H9 (cell line): ENCODE results near the gene F9. TPM values are rescaled to one million over a fixed set of nuclear protein-coding genes. Genes with fewer than 3 reads are reported as not detected.

Source experiments
- DNase-seq: peaks from one replicate; pipeline ENCODE4 v3.0.0-alpha.2; 2017
- H2AFZ ChIP-seq: one replicate; pipeline ENCODE4 v1.6.1; 2013; ENCODE audit warnings: mild to moderate bottlenecking, low read length, control low read depth, moderate library complexity
- H2AK5ac ChIP-seq: 2 replicates; pipeline ENCODE4 v1.6.1; 2013; ENCODE audit warnings: low read length, control low read depth, mixed read lengths; ENCODE audit not compliant: insufficient read length
- H2BK120ac ChIP-seq: one replicate; pipeline ENCODE4 v1.6.1; 2013; ENCODE audit warnings: low read depth, mild to moderate bottlenecking, low read length, control low read depth, inconsistent platforms; ENCODE audit not compliant: poor library complexity, severe bottlenecking
- H2BK12ac ChIP-seq: 2 replicates; pipeline ENCODE4 v1.6.1; 2013; ENCODE audit warnings: low read length, control low read depth, mixed read lengths, low read depth; ENCODE audit not compliant: insufficient read length
- H2BK15ac ChIP-seq: 2 replicates; pipeline ENCODE4 v1.6.1; 2013; ENCODE audit warnings: low read depth, low read length, control low read depth
- H2BK20ac ChIP-seq: one replicate; pipeline ENCODE4 v1.6.1; 2013; ENCODE audit warnings: low read depth, mild to moderate bottlenecking, low read length, control low read depth, inconsistent platforms; ENCODE audit not compliant: poor library complexity, severe bottlenecking
- H2BK5ac ChIP-seq: 2 replicates; pipeline ENCODE4 v1.6.1; 2013; ENCODE audit warnings: low read length, control low read depth, mixed read lengths; ENCODE audit not compliant: insufficient read length
- H3K14ac ChIP-seq: 2 replicates; pipeline ENCODE4 v1.6.1; 2013; ENCODE audit warnings: low read length, control low read depth; ENCODE audit not compliant: insufficient read depth
- H3K18ac ChIP-seq: 2 replicates; pipeline ENCODE4 v1.6.1; 2013; ENCODE audit warnings: low read depth, mild to moderate bottlenecking, mixed read lengths, low read length, control low read depth; ENCODE audit not compliant: insufficient read length
- H3K23ac ChIP-seq: 2 replicates; pipeline ENCODE4 v1.6.1; 2013; ENCODE audit warnings: low read length, control low read depth, mixed read lengths, low read depth; ENCODE audit not compliant: insufficient read length
- H3K23me2 ChIP-seq: 2 replicates; pipeline ENCODE4 v1.6.1; 2013; ENCODE audit warnings: low read depth, mild to moderate bottlenecking, mixed read lengths, low read length, control low read depth; ENCODE audit not compliant: insufficient read length, poor library complexity, severe bottlenecking
- H3K27ac ChIP-seq: 2 replicates; pipeline ENCODE4 v1.5.1; 2013; ENCODE audit warnings: low read length, control low read depth, mixed read lengths, low read depth; ENCODE audit not compliant: insufficient read length
- H3K27me3 ChIP-seq: 2 replicates; pipeline ENCODE4 v1.6.1; 2013; ENCODE audit warnings: low read length, control low read depth, inconsistent platforms; ENCODE audit not compliant: insufficient read depth
- H3K4ac ChIP-seq: 2 replicates; pipeline ENCODE4 v1.6.1; 2013; ENCODE audit warnings: low read depth, mild to moderate bottlenecking, control low read depth, inconsistent platforms, low read length, moderate library complexity
- H3K4me1 ChIP-seq: 2 replicates; pipeline ENCODE4 v1.6.1; 2013; ENCODE audit warnings: low read length, control low read depth, inconsistent platforms; ENCODE audit not compliant: insufficient read depth
- H3K4me2 ChIP-seq: 2 replicates; pipeline ENCODE4 v1.6.1; 2013; ENCODE audit warnings: low read length, control low read depth, mixed read lengths; ENCODE audit not compliant: insufficient read length, insufficient read depth
- H3K56ac ChIP-seq: 2 replicates; pipeline ENCODE4 v1.6.1; 2013; ENCODE audit warnings: low read depth, mild to moderate bottlenecking, mixed read lengths, low read length, control low read depth; ENCODE audit not compliant: insufficient read length
- H3K79me1 ChIP-seq: 2 replicates; pipeline ENCODE4 v1.6.1; 2013; ENCODE audit warnings: low read depth, mild to moderate bottlenecking, moderate library complexity, low read length, control low read depth, inconsistent platforms; ENCODE audit not compliant: insufficient read depth, poor library complexity, severe bottlenecking
- H3K79me2 ChIP-seq: 2 replicates; pipeline ENCODE4 v1.6.1; 2013; ENCODE audit warnings: low read length, control low read depth, inconsistent platforms; ENCODE audit not compliant: insufficient read depth
- H3K9ac ChIP-seq: 2 replicates; pipeline ENCODE4 v1.6.1; 2013; ENCODE audit warnings: low read length, control low read depth, mixed read lengths; ENCODE audit not compliant: insufficient read length; ENCODE audit errors: extremely low read depth
- H3K9me3 ChIP-seq: one replicate; pipeline ENCODE4 v1.6.1; 2013; ENCODE audit warnings: low read depth, low read length, inconsistent platforms; ENCODE audit not compliant: control insufficient read depth
- H3T11ph ChIP-seq: one replicate; pipeline ENCODE4 v1.6.1; 2013; ENCODE audit warnings: mild to moderate bottlenecking, low read length, control low read depth, inconsistent platforms
- H4K20me1 ChIP-seq: one replicate; pipeline ENCODE4 v1.6.1; 2013; ENCODE audit not compliant: control insufficient read depth, insufficient read length, insufficient read depth
- H4K5ac ChIP-seq: 2 replicates; pipeline ENCODE4 v1.6.1; 2013; ENCODE audit warnings: low read depth, mild to moderate bottlenecking, mixed read lengths, low read length, control low read depth; ENCODE audit not compliant: insufficient read length
- H4K8ac ChIP-seq: replicated peaks from 2 replicates; pipeline ENCODE4 v1.6.1; 2013; ENCODE audit warnings: low read length, control low read depth, mixed read lengths, low read depth; ENCODE audit not compliant: insufficient read length
- H4K91ac ChIP-seq: 2 replicates; pipeline ENCODE4 v1.6.1; 2013; ENCODE audit warnings: low read depth, mild to moderate bottlenecking, moderate library complexity, mixed read lengths, low read length, control low read depth; ENCODE audit not compliant: insufficient read length
- H3K27ac Mint-ChIP-seq, 3 experiments: 2 replicates in 2 of 3; 3 replicates in 1 of 3; pipeline ENCODE4 v1.8.0; 2020 to 2021; ENCODE audit warnings: mixed read lengths in 3 of 3, mild to moderate bottlenecking in 1 of 3, moderate library complexity in 1 of 3
- H3K27me3 Mint-ChIP-seq: 2 replicates; pipeline ENCODE4 v1.8.0; 2021; ENCODE audit warnings: low read depth, mild to moderate bottlenecking, moderate library complexity, mixed read lengths
- H3K36me3 Mint-ChIP-seq, 3 experiments: 2 replicates in 2 of 3; 3 replicates in 1 of 3; pipeline ENCODE4 v1.8.0; 2020 to 2021; ENCODE audit warnings: low read depth in 3 of 3, mixed read lengths in 3 of 3; ENCODE audit not compliant: insufficient read depth in 1 of 3
- H3K4me1 Mint-ChIP-seq, 2 experiments: 2 replicates each; pipeline ENCODE4 v1.8.0; 2020; ENCODE audit warnings: mixed read lengths in 2 of 2
- H3K4me3 Mint-ChIP-seq, 2 experiments: 2 replicates in 1 of 2; 3 replicates in 1 of 2; pipeline ENCODE4 v1.8.0; 2020 to 2021; ENCODE audit warnings: mild to moderate bottlenecking in 2 of 2, mixed read lengths in 2 of 2, moderate library complexity in 1 of 2
- H3K9me3 Mint-ChIP-seq, 2 experiments: 2 replicates in 1 of 2; 3 replicates in 1 of 2; pipeline ENCODE4 v1.8.0; 2020; ENCODE audit warnings: mild to moderate bottlenecking in 2 of 2, mixed read lengths in 2 of 2, moderate library complexity in 1 of 2
- CTCF ChIP-seq: fragments of 200-600 bp; sonication (generic); conservative IDR thresholded peaks from 3 replicates; pipeline ENCODE4 v1.8.0; 2021; ENCODE audit warnings: antibody characterized with exemption, mild to moderate bottlenecking
- WGBS: extraction: QIAGEN DNeasy Blood & Tissue Kit; methylation state at CpG from one replicate; pipeline ENCODE4 v1.1.7; 2013; ENCODE audit warnings: missing lambda C conversion rate, low lambda C conversion rate, mixed read lengths; ENCODE audit not compliant: insufficient read length; ENCODE audit errors: extremely low coverage; 5-methylcytosine and 5-hydroxymethylcytosine counted together
- total RNA-seq: library from RNA; stranded (reverse); gene quantifications from 2 replicates; pipeline ENCODE4 v1.2.1, GENCODE V29; 2021

F9 gene
- total RNA-seq, 1 experiment from 2014 or later: not detected

GRCh38 chrX:139600105-139600504 lies 69.6 kb downstream of the F9 start:
- H2BK12ac ChIP-seq: no peak overlapping the region
- H3K9ac ChIP-seq: no peak overlapping the region
- no peak overlapping the region for H3K4ac ChIP-seq
- peaks cover 0 to 40% of the 10 kb centered on the region in 2 experiments; a peak in 2 of 5 replicates for H3K9me3 Mint-ChIP-seq
- no peak overlapping the region for H2BK120ac ChIP-seq
- H2AFZ ChIP-seq: no peak overlapping the region
- H3K56ac ChIP-seq: no peak overlapping the region
- no peaks in the 10 kb centered on the region for H3K79me1 ChIP-seq
- H2BK5ac ChIP-seq: no peak overlapping the region
- H3K23ac ChIP-seq: no peak overlapping the region
- no peak overlapping the region for H3K27ac ChIP-seq
- WGBS: no CpG with 5 or more reads among the region's 1 CpG
- no peak overlapping the region for H4K91ac ChIP-seq
- no peak overlapping the region for H3T11ph ChIP-seq
- no peak overlapping the region for H3K14ac ChIP-seq
- H3K4me3 Mint-ChIP-seq: no peak overlapping the region
- H3K23me2 ChIP-seq: no peaks in the 10 kb centered on the region
- no peaks in the 10 kb centered on the region for H3K4me1 Mint-ChIP-seq
- H3K36me3 Mint-ChIP-seq: no peaks in the 10 kb centered on the region
- no peaks in the 10 kb centered on the region for H3K9me3 ChIP-seq
- no peak overlapping the region for H3K18ac ChIP-seq
- H2AK5ac ChIP-seq: no peak overlapping the region
- no peaks in the 10 kb centered on the region for H3K4me1 ChIP-seq
- no peaks in the 10 kb centered on the region for H3K79me2 ChIP-seq
- H3K27ac Mint-ChIP-seq: no peak overlapping the region
- no peak overlapping the region for H2BK15ac ChIP-seq
- no peak overlapping the region for H2BK20ac ChIP-seq
- no peak overlapping the region for H3K4me2 ChIP-seq
- no peak overlapping the region for H4K5ac ChIP-seq
- H4K20me1 ChIP-seq: no peaks in the 10 kb centered on the region
- no peaks in the 10 kb centered on the region for H3K27me3 ChIP-seq
- no peak for DNase-seq
- TF ChIP-seq CTCF: no peak
- H3K27me3 Mint-ChIP-seq: no peaks in the 10 kb centered on the region
- H4K8ac ChIP-seq: no peak overlapping the region

Other genes with a start within 250 kb of the F9 start
- gene MCF2, start 177.4 kb downstream of the F9 start, total RNA-seq: 0.39 and 0.48 TPM in 2 replicates